Endothelial cell (in vitro differentiated cells): ENCODE measurements around the gene PPP1R3G. TPM values are rescaled to one million over a fixed set of nuclear protein-coding genes. Genes with fewer than 3 reads are reported as not detected.
"Not testable (repeated sequence)": the region's sequence is repeated elsewhere in the genome, so short reads cannot be mapped to it uniquely, and the experiment has no call there.

Experiments used
- DNase-seq: peaks from one replicate; pipeline ENCODE4 v3.0.0; 2021; ENCODE audit warnings: low spot score
- H3K27ac Mint-ChIP-seq: one replicate; pipeline ENCODE4 v1.8.0; 2021; ENCODE audit warnings: mixed read lengths, inconsistent platforms; ENCODE audit not compliant: unreplicated experiment
- H3K27me3 Mint-ChIP-seq: one replicate; pipeline ENCODE4 v1.8.0; 2021; ENCODE audit warnings: mild to moderate bottlenecking, moderate library complexity, mixed read lengths, inconsistent platforms; ENCODE audit not compliant: unreplicated experiment
- H3K36me3 Mint-ChIP-seq: one replicate; pipeline ENCODE4 v1.8.0; 2021; ENCODE audit warnings: mild to moderate bottlenecking, low read depth, mixed read lengths, inconsistent platforms; ENCODE audit not compliant: unreplicated experiment
- H3K4me1 Mint-ChIP-seq: one replicate; pipeline ENCODE4 v1.8.0; 2021; ENCODE audit warnings: mild to moderate bottlenecking, mixed read lengths, inconsistent platforms; ENCODE audit not compliant: unreplicated experiment
- H3K4me3 Mint-ChIP-seq: one replicate; pipeline ENCODE4 v1.8.0; 2021; ENCODE audit warnings: mild to moderate bottlenecking, mixed read lengths, inconsistent platforms; ENCODE audit not compliant: unreplicated experiment
- H3K9me3 Mint-ChIP-seq: one replicate; pipeline ENCODE4 v1.8.0; 2021; ENCODE audit warnings: mixed read lengths, inconsistent platforms; ENCODE audit not compliant: unreplicated experiment
- CTCF ChIP-seq: fragments of 200-600 bp; sonication (generic); IDR thresholded peaks from one replicate; pipeline ENCODE4 v1.5.0; 2021; ENCODE audit warnings: antibody characterized with exemption; ENCODE audit not compliant: unreplicated experiment
- total RNA-seq: library from RNA; stranded (reverse); fragmentation: NEBNext Ultra II Directional; extraction: Animal tissue kit (Norgen Biotek cat#: 25700); gene quantifications from one replicate; pipeline ENCODE4 v1.2.1, GENCODE V29; 2021; ENCODE audit not compliant: unreplicated experiment

PPP1R3G gene
- total RNA-seq, 1 donor from 2014 or later, result 0.05 TPM

- H3K36me3 Mint-ChIP-seq, result peaks cover 7% of the 10 kb centered on the region
- no peaks in the 10 kb centered on the region for H3K9me3 Mint-ChIP-seq
- peak overlapping the region; percentile 95 for H3K27ac Mint-ChIP-seq
- no peak for TF ChIP-seq CTCF
- no peak for DNase-seq
- H3K4me3 Mint-ChIP-seq, result peak overlapping the region; percentile 56
- H3K4me1 Mint-ChIP-seq, result peaks cover 25% of the 10 kb centered on the region
- peaks cover 3% of the 10 kb centered on the region for H3K27me3 Mint-ChIP-seq
Observed at GRCh38 chr6:5053864-5054244, 31.3 kb upstream of the PPP1R3G start.

- no peak for TF ChIP-seq CTCF
- DNase-seq, result no peak
- peak overlapping the region; percentile 95 for H3K27ac Mint-ChIP-seq
- peak overlapping the region; percentile 56 for H3K4me3 Mint-ChIP-seq
- H3K27me3 Mint-ChIP-seq, result peaks cover 3% of the 10 kb centered on the region
- peaks cover 6% of the 10 kb centered on the region for H3K36me3 Mint-ChIP-seq
- H3K4me1 Mint-ChIP-seq, result peaks cover 25% of the 10 kb centered on the region
- no peaks in the 10 kb centered on the region for H3K9me3 Mint-ChIP-seq
Observed at GRCh38 chr6:5054245-5054873, 30.8 kb upstream of the PPP1R3G start.

GRCh38 chr6:5055118-5055517 is 30.0 kb upstream of the PPP1R3G start:
- no peak overlapping the region for H3K27ac Mint-ChIP-seq
- no peaks in the 10 kb centered on the region for H3K9me3 Mint-ChIP-seq
- no peak for DNase-seq
- H3K27me3 Mint-ChIP-seq, result peaks cover 3% of the 10 kb centered on the region
- peaks cover 6% of the 10 kb centered on the region for H3K36me3 Mint-ChIP-seq
- TF ChIP-seq CTCF, result no peak
- H3K4me1 Mint-ChIP-seq, result peaks cover 25% of the 10 kb centered on the region
- no peak overlapping the region for H3K4me3 Mint-ChIP-seq

- H3K4me3 Mint-ChIP-seq, result no peak overlapping the region
- H3K4me1 Mint-ChIP-seq, result peaks cover 16% of the 10 kb centered on the region
- no peaks in the 10 kb centered on the region for H3K9me3 Mint-ChIP-seq
- H3K27me3 Mint-ChIP-seq, result peaks cover 4% of the 10 kb centered on the region
- TF ChIP-seq CTCF, result no peak
- no peak overlapping the region for H3K27ac Mint-ChIP-seq
- no peak for DNase-seq
- H3K36me3 Mint-ChIP-seq, result no peaks in the 10 kb centered on the region
Observed at GRCh38 chr6:5058254-5058653, 26.9 kb upstream of the PPP1R3G start.

- no peak for TF ChIP-seq CTCF
- H3K9me3 Mint-ChIP-seq, result no peaks in the 10 kb centered on the region
- no peak overlapping the region for H3K27ac Mint-ChIP-seq
- no peak overlapping the region for H3K4me3 Mint-ChIP-seq
- no peak for DNase-seq
- H3K36me3 Mint-ChIP-seq, result no peaks in the 10 kb centered on the region
- H3K4me1 Mint-ChIP-seq, result peaks cover 8% of the 10 kb centered on the region
- peaks cover 7% of the 10 kb centered on the region for H3K27me3 Mint-ChIP-seq
Observed at GRCh38 chr6:5059036-5059896, 25.9 kb upstream of the PPP1R3G start.

- not testable (repeated sequence) for H3K4me3 Mint-ChIP-seq, H3K27me3 Mint-ChIP-seq, H3K9me3 Mint-ChIP-seq, H3K27ac Mint-ChIP-seq, H3K4me1 Mint-ChIP-seq, H3K36me3 Mint-ChIP-seq, DNase-seq
Observed at GRCh38 chr6:5060439-5060838, 24.7 kb upstream of the PPP1R3G start.
